DOHH2 (cell line): ENCODE results near the gene SLC7A14.

Experiments
- H3F3A ChIP-seq: fragments of 200-600 bp; sonication (generic), shearing (Covaris generic); 2 replicates; pipeline ENCODE4 v1.6.0; 2016; ENCODE audit warnings: antibody characterized with exemption, mild to moderate bottlenecking; ENCODE audit not compliant: control insufficient read depth, insufficient read depth
- H3K27ac ChIP-seq: fragments of 200-600 bp; sonication (generic); 2 replicates; pipeline ENCODE4 v1.5.1; 2014; ENCODE audit warnings: low read depth, mild to moderate bottlenecking, low read length, moderate library complexity
- H3K27me3 ChIP-seq: fragments of 200-600 bp; sonication (generic); 2 replicates; pipeline ENCODE4 v1.6.1; 2014; ENCODE audit warnings: mild to moderate bottlenecking, low read length, mixed read lengths; ENCODE audit not compliant: control insufficient read depth
- H3K36me3 ChIP-seq: fragments of 200-600 bp; sonication (generic); 2 replicates; pipeline ENCODE4 v1.6.1; 2014; ENCODE audit warnings: mild to moderate bottlenecking, low read length, moderate library complexity, mixed read lengths; ENCODE audit not compliant: control insufficient read depth
- H3K4me1 ChIP-seq: fragments of 200-600 bp; sonication (generic); 2 replicates; pipeline ENCODE4 v1.6.1; 2014; ENCODE audit warnings: mild to moderate bottlenecking, low read length, mixed read lengths; ENCODE audit not compliant: control insufficient read depth
- H3K4me2 ChIP-seq: fragments of 200-600 bp; sonication (generic); 2 replicates; pipeline ENCODE4 v1.6.0; 2014; ENCODE audit warnings: mild to moderate bottlenecking, low read length, moderate library complexity
- H3K4me3 ChIP-seq: fragments of 200-600 bp; sonication (generic); 2 replicates; pipeline ENCODE4 v1.5.1; 2014; ENCODE audit warnings: mild to moderate bottlenecking, low read length, mixed read lengths
- H3K79me2 ChIP-seq: fragments of 200-600 bp; sonication (generic); 2 replicates; pipeline ENCODE4 v1.6.1; 2014; ENCODE audit warnings: mild to moderate bottlenecking, low read length, mixed read lengths; ENCODE audit not compliant: control insufficient read depth
- H3K9me2 ChIP-seq: fragments of 200-600 bp; sonication (generic); replicated peaks from 2 replicates; pipeline ENCODE4 v1.6.1; 2014; ENCODE audit warnings: mild to moderate bottlenecking, low read length, mixed read lengths; ENCODE audit not compliant: control insufficient read depth
- H3K9me3 ChIP-seq: fragments of 200-600 bp; sonication (generic); 2 replicates; pipeline ENCODE4 v1.6.1; 2014; ENCODE audit warnings: antibody characterized with exemption, low read length, mixed read lengths; ENCODE audit not compliant: control insufficient read depth, insufficient read depth
- H4K20me1 ChIP-seq: fragments of 200-600 bp; sonication (generic); 2 replicates; pipeline ENCODE4 v1.6.0; 2014; ENCODE audit warnings: low read depth, mild to moderate bottlenecking, antibody characterized with exemption, low read length, moderate library complexity; ENCODE audit not compliant: control insufficient read depth, insufficient read depth
- CTCF ChIP-seq: fragments of 200-600 bp; sonication (generic); IDR thresholded peaks from one replicate; pipeline ENCODE4 v1.5.1; 2014; ENCODE audit warnings: antibody characterized with exemption, mild to moderate bottlenecking, low read depth, low read length; ENCODE audit not compliant: poor library complexity, severe bottlenecking
- EZH2phosphoT487 ChIP-seq: fragments of 200-600 bp; sonication (generic); IDR thresholded peaks from 2 replicates; pipeline ENCODE4 v1.6.1; 2017; ENCODE audit warnings: borderline replicate concordance, mild to moderate bottlenecking, antibody characterized with exemption, low read length, moderate library complexity, mixed read lengths

The SLC7A14 gene

DNA sequence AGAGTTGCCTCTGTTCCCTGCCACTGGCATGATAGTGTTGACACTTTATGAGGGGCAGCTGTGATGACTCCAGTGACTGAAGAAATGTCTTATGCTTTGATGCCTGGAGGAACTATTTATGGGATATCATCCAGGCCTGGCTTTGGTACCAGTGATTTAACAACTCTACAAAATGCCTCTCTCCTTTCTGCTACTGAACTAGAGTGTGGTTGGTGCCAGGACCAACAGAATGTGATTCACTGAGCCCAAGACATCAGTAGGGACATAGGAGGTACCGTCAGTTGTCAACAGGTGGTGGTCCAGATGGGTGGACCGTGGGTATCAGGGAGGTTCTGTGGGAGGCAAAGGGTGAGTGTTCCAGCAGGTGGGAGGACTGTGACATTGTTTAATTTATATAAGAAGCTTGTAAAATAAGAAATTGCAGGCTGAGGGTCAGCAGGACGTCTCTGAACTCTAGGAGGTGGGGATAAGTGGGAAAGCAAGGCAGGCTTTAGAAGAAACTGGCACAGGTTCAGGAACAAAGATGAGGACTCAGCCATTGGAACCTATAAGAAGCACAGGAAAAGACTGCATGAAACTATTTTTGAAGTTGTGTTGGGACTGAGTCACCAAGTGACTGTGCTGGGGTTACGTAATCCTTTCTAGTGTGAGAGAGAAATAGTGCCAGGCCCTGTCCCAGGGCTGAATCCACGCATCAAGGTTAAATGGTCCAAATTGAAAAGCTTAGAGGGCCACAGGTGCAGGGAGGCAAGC is 28.5 kb upstream of the SLC7A14 start:
- Histone ChIP-seq H3K9me3 (peaks cover 3% of the 10 kb centered on the region; the same call in 1 of the 2 replicates), H3K4me2 (no peak overlapping the region), H3K27ac (no peak overlapping the region), H3F3A (no peaks in the 10 kb centered on the region), H3K9me2 (no peaks in the 10 kb centered on the region), H3K27me3 (no peaks in the 10 kb centered on the region), H3K4me3 (no peak overlapping the region), H3K4me1 (peaks cover 9% of the 10 kb centered on the region), H3K36me3 (no peaks in the 10 kb centered on the region), H4K20me1 (no peaks in the 10 kb centered on the region), H3K79me2 (no peaks in the 10 kb centered on the region)
- no peak for TF ChIP-seq CTCF
- TF ChIP-seq EZH2phosphoT487, result no peak

DNA sequence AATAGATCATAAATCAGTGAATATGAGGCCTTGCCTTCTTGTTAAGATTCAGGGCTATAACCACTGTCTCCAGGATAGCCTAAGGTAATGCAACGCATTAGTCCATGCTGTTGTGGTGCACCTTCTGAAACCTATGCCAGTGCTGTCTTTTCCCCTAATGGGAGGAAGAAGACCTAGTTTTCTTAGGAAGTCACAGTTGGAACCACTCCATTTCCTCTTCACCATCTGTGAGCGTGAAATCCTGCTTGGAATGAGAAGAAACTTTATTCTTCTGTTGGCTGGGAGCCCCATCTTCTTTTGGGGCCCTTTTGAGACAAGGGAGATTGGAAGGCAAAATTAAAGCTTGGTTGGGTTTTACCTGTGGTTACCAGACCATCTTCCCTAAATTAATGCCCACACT is 25.9 kb upstream of the SLC7A14 start:
- Histone ChIP-seq H3K4me3 (no peak overlapping the region), H3K4me2 (no peak overlapping the region), H3F3A (no peaks in the 10 kb centered on the region), H3K9me2 (no peaks in the 10 kb centered on the region), H3K27ac (no peak overlapping the region), H3K36me3 (no peaks in the 10 kb centered on the region), H3K27me3 (no peaks in the 10 kb centered on the region), H3K79me2 (no peaks in the 10 kb centered on the region), H4K20me1 (no peaks in the 10 kb centered on the region), H3K9me3 (no peaks in the 10 kb centered on the region), H3K4me1 (peaks cover 9% of the 10 kb centered on the region)
- TF ChIP-seq EZH2phosphoT487 (no peak), CTCF (no peak)

DNA sequence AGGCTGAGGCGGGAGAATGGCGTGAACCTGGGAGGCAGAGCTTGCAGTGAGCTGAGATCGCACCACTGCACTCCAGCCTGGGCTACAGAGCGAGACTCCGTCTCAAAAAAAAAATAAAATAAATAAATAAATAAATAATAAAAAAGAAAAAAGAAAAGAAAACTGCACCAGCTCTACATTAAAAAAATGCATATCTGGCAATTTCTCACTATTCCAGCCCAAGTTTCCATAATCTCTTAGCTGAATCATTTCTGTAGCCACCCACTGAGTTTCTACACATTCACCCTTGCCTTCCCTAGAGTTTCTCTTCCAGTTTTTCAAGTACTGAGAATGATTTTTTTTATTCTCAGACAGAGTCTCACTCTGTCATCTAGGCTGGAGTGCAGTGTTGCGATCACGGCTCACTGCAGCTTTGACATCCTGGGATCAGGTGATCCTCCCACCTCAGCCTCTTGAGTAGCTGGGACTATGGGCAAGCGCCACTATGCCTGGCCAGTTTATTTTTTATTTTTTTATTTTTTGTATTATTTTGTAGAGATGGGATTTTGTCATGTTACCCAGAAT is 24.5 kb upstream of the SLC7A14 start:
- Histone ChIP-seq H3F3A (no peaks in the 10 kb centered on the region), H3K36me3 (no peaks in the 10 kb centered on the region), H3K27me3 (no peaks in the 10 kb centered on the region), H3K79me2 (no peaks in the 10 kb centered on the region), H3K4me1 (peaks cover 9% of the 10 kb centered on the region), H3K9me2 (no peaks in the 10 kb centered on the region), H3K9me3 (no peaks in the 10 kb centered on the region), H3K27ac (no peak overlapping the region), H4K20me1 (no peaks in the 10 kb centered on the region), H3K4me2 (no peak overlapping the region), H3K4me3 (no peak overlapping the region)
- no peak for TF ChIP-seq EZH2phosphoT487
- TF ChIP-seq CTCF, result no peak
